AG04449 (cell line): ENCODE results near the gene COPS9.

Experiments used
- CTCF ChIA-PET: fragments of 350-600 bp; formaldehyde crosslinking; extraction: SDS; loops from one replicate; lab custom pipeline; 2021; ENCODE audit warnings: antibody characterized with exemption; lab: Yijun Ruan, JAX
- POLR2A ChIA-PET: fragments of 400-600, 350-600 bp; formaldehyde crosslinking; extraction: SDS; loops from one replicate; lab custom pipeline; 2020; ENCODE audit warnings: antibody characterized with exemption, inconsistent platforms; lab: Yijun Ruan, JAX
- DNase-seq: peaks from one replicate; pipeline ENCODE4 v3.0.0-alpha.2; 2010; ENCODE audit warnings: low read depth, low spot score
- H3K4me3 ChIP-seq: 2 replicates; pipeline ENCODE4 v1.5.1; 2011; ENCODE audit warnings: low read depth, mild to moderate bottlenecking, control low read depth, low read length
- CTCF ChIP-seq: IDR thresholded peaks from one replicate; pipeline ENCODE4 v1.5.1; 2011; ENCODE audit warnings: mild to moderate bottlenecking, moderate library complexity, low read length, control low read depth, inconsistent platforms; ENCODE audit not compliant: insufficient read depth; ENCODE audit errors: missing control alignments

Gene COPS9

GRCh38 chr2:240135706-240136012 is 446 bp downstream of the COPS9 start:
- no peak for TF ChIP-seq CTCF
- no peak for DNase-seq
- H3K4me3 ChIP-seq: peak overlapping the region; percentile 93
- ChIA-PET CTCF (interaction anchor here (1.0 to 1.3 kb wide), 3 partner anchors 8 to 111 kb away, joined by 3 to 4 read pairs (median 4); partner anchors contain the start of gene NDUFA10), POLR2A (no interaction called here)

- peak overlapping the region; percentile 93 for H3K4me3 ChIP-seq
- no peak for TF ChIP-seq CTCF
- no peak for DNase-seq
- ChIA-PET CTCF (interaction anchor here (0.7 to 1.3 kb wide), 6 partner anchors 8 to 110 kb away, joined by 3 to 4 read pairs (median 4); partner anchors contain the start of gene NDUFA10), POLR2A (no interaction called here)
These were observed 1.1 kb downstream of the COPS9 start for GRCh38 chr2:240134956-240135520.

GRCh38 chr2:240134466-240134865 is 1.6 kb downstream of the COPS9 start:
- peak overlapping the region; percentile 93 for H3K4me3 ChIP-seq
- ChIA-PET POLR2A (no interaction called here), CTCF (interaction anchor here (0.7 to 1.2 kb wide), 3 partner anchors 9 to 73 kb away, joined by 3 to 4 read pairs (median 3); no protein-coding TSS in a partner anchor)
- no peak for DNase-seq
- no peak for TF ChIP-seq CTCF

- ChIA-PET CTCF (interaction anchor here (0.8 to 2.7 kb wide), 3 partner anchors 10 to 112 kb away, joined by 3 to 14 read pairs (median 3); no protein-coding TSS in a partner anchor), POLR2A (no interaction called here)
- TF ChIP-seq CTCF: no peak
- H3K4me3 ChIP-seq: no peak overlapping the region
- no peak for DNase-seq
These were observed 2.7 kb downstream of the COPS9 start for GRCh38 chr2:240133401-240133800.

GRCh38 chr2:240132651-240132980 is 3.5 kb downstream of the COPS9 start:
- no peak for TF ChIP-seq CTCF
- no peak for DNase-seq
- CTCF ChIA-PET: interaction anchor here (0.6 to 2.7 kb wide), 2 partner anchors 10 to 69 kb away, joined by 4 to 14 read pairs; no protein-coding TSS in a partner anchor
- no peak overlapping the region for H3K4me3 ChIP-seq
- POLR2A ChIA-PET: no interaction called here

GRCh38 chr2:240131941-240132650 is 4.0 kb downstream of the COPS9 start:
- H3K4me3 ChIP-seq: no peak overlapping the region
- no peak for DNase-seq
- ChIA-PET POLR2A (no interaction called here), CTCF (interaction anchor here (0.6 to 2.7 kb wide), 2 partner anchors 11 to 69 kb away, joined by 4 to 14 read pairs; no protein-coding TSS in a partner anchor)
- no peak for TF ChIP-seq CTCF
